ENCODE results near the gene SH3RF3. TPM values are rescaled to one million over a fixed set of nuclear protein-coding genes. Genes with fewer than 3 reads are reported as not detected.

SH3RF3 gene
- total RNA-seq, 1 experiment from 2014 or later, result 1.0 TPM

DNA sequence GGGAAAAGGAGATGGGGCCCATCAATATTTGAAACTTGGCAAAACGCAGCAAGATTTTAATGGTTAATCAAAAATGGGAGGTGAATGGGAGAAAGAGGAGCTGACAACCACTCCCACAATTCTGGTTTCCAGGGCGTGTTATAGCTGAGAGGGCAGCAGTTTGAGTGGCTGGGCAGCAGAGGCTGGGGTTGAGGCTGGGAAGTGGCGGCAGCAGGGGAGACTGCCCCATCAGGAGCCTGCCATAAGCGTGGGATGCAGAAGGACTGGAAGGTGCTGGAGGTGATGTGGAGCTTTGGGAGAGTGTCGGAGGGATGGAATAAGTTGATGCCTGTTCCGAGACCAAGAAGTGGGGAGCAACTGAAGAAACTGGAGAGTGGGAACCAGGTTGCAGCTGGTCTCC is 48.9 kb upstream of the SH3RF3 start (continued):
- TF ChIP-seq, protein P1, sequence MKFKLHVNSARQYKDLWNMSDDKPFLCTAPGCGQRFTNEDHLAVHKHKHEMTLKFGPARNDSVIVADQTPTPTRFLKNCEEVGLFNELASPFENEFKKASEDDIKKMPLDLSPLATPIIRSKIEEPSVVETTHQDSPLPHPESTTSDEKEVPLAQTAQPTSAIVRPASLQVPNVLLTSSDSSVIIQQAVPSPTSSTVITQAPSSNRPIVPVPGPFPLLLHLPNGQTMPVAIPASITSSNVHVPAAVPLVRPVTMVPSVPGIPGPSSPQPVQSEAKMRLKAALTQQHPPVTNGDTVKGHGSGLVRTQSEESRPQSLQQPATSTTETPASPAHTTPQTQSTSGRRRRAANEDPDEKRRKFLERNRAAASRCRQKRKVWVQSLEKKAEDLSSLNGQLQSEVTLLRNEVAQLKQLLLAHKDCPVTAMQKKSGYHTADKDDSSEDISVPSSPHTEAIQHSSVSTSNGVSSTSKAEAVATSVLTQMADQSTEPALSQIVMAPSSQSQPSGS (CRISPR knock-in tag; IDR thresholded peaks at IDR 0.05; ENCODE audit: borderline replicate concordance, low read depth), result no peak
- no peak for TF ChIP-seq TCF7 (CRISPR knock-in tag; IDR thresholded peaks at IDR 0.05; ENCODE audit: low read depth)
- TF ChIP-seq TEAD1 (CRISPR knock-in tag; IDR thresholded peaks at IDR 0.05), result no peak
- TF ChIP-seq, protein P2, sequence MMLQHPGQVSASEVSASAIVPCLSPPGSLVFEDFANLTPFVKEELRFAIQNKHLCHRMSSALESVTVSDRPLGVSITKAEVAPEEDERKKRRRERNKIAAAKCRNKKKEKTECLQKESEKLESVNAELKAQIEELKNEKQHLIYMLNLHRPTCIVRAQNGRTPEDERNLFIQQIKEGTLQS (CRISPR knock-in tag; conservative IDR thresholded peaks at IDR 0.05), result no peak

DNA sequence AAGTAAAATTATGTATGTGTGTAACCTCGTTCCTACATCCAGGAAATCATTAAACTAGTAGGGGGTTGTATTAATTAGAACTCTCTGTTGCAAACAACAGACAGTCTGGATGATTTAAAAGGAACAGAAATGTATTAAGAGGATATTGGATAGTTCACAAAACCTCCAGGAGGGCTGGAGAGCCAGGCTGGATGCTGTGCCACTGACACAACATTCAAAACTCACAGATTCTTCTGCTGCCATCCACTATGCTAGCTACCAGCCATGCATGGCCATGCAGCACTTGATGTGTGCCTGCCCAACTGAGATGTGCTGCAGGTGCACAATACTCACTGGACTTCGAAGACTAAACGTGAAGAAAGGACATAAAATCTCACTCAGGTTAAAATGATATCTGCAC is 48.2 kb upstream of the SH3RF3 start:
- ChIA-PET POLR2A (no interaction called here), CTCF (no interaction called here)
- Mint-ChIP-seq H3K9me3 (peaks cover 13% of the 10 kb centered on the region), H3K27me3 (ENCODE audit: low read depth) (peaks cover 15% of the 10 kb centered on the region), H3K27ac (no peak overlapping the region), H3K4me3 (no peak overlapping the region), H3K4me1 (no peaks in the 10 kb centered on the region), H3K36me3 (no peaks in the 10 kb centered on the region)
- ATAC-seq, result no peak
- DNase-seq (ENCODE audit: low spot score), result no peak
- TF ChIP-seq ZBTB21 (CRISPR knock-in tag; IDR thresholded peaks at IDR 0.05; ENCODE audit: borderline replicate concordance), result no peak
- no peak for TF ChIP-seq FOXJ3 (CRISPR knock-in tag; IDR thresholded peaks at IDR 0.05; ENCODE audit: borderline replicate concordance)
- TF ChIP-seq, protein P3, sequence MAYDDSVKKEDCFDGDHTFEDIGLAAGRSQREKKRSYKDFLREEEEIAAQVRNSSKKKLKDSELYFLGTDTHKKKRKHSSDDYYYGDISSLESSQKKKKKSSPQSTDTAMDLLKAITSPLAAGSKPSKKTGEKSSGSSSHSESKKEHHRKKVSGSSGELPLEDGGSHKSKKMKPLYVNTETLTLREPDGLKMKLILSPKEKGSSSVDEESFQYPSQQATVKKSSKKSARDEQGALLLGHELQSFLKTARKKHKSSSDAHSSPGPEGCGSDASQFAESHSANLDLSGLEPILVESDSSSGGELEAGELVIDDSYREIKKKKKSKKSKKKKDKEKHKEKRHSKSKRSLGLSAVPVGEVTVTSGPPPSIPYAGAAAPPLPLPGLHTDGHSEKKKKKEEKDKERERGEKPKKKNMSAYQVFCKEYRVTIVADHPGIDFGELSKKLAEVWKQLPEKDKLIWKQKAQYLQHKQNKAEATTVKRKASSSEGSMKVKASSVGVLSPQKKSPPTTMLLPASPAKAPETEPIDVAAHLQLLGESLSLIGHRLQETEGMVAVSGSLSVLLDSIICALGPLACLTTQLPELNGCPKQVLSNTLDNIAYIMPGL (CRISPR knock-in tag; IDR thresholded peaks at IDR 0.05), result no peak
- no peak for TF ChIP-seq TP53 (CRISPR knock-in tag; IDR thresholded peaks at IDR 0.05)
- no peak for TF ChIP-seq JUN (CRISPR knock-in tag; IDR thresholded peaks at IDR 0.05)
- TF ChIP-seq, protein P4, sequence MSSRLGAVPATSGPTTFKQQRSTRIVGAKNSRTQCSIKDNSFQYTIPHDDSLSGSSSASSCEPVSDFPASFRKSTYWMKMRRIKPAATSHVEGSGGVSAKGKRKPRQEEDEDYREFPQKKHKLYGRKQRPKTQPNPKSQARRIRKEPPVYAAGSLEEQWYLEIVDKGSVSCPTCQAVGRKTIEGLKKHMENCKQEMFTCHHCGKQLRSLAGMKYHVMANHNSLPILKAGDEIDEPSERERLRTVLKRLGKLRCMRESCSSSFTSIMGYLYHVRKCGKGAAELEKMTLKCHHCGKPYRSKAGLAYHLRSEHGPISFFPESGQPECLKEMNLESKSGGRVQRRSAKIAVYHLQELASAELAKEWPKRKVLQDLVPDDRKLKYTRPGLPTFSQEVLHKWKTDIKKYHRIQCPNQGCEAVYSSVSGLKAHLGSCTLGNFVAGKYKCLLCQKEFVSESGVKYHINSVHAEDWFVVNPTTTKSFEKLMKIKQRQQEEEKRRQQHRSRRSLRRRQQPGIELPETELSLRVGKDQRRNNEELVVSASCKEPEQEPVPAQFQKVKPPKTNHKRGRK (CRISPR knock-in tag; IDR thresholded peaks at IDR 0.05; ENCODE audit: borderline replicate concordance), result no peak
- TF ChIP-seq, protein P5, sequence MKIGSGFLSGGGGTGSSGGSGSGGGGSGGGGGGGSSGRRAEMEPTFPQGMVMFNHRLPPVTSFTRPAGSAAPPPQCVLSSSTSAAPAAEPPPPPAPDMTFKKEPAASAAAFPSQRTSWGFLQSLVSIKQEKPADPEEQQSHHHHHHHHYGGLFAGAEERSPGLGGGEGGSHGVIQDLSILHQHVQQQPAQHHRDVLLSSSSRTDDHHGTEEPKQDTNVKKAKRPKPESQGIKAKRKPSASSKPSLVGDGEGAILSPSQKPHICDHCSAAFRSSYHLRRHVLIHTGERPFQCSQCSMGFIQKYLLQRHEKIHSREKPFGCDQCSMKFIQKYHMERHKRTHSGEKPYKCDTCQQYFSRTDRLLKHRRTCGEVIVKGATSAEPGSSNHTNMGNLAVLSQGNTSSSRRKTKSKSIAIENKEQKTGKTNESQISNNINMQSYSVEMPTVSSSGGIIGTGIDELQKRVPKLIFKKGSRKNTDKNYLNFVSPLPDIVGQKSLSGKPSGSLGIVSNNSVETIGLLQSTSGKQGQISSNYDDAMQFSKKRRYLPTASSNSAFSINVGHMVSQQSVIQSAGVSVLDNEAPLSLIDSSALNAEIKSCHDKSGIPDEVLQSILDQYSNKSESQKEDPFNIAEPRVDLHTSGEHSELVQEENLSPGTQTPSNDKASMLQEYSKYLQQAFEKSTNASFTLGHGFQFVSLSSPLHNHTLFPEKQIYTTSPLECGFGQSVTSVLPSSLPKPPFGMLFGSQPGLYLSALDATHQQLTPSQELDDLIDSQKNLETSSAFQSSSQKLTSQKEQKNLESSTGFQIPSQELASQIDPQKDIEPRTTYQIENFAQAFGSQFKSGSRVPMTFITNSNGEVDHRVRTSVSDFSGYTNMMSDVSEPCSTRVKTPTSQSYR (CRISPR knock-in tag; IDR thresholded peaks at IDR 0.05), result no peak
- TF ChIP-seq, protein P6, sequence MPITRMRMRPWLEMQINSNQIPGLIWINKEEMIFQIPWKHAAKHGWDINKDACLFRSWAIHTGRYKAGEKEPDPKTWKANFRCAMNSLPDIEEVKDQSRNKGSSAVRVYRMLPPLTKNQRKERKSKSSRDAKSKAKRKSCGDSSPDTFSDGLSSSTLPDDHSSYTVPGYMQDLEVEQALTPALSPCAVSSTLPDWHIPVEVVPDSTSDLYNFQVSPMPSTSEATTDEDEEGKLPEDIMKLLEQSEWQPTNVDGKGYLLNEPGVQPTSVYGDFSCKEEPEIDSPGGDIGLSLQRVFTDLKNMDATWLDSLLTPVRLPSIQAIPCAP (CRISPR knock-in tag; IDR thresholded peaks at IDR 0.05), result no peak
- TF ChIP-seq, protein P7, sequence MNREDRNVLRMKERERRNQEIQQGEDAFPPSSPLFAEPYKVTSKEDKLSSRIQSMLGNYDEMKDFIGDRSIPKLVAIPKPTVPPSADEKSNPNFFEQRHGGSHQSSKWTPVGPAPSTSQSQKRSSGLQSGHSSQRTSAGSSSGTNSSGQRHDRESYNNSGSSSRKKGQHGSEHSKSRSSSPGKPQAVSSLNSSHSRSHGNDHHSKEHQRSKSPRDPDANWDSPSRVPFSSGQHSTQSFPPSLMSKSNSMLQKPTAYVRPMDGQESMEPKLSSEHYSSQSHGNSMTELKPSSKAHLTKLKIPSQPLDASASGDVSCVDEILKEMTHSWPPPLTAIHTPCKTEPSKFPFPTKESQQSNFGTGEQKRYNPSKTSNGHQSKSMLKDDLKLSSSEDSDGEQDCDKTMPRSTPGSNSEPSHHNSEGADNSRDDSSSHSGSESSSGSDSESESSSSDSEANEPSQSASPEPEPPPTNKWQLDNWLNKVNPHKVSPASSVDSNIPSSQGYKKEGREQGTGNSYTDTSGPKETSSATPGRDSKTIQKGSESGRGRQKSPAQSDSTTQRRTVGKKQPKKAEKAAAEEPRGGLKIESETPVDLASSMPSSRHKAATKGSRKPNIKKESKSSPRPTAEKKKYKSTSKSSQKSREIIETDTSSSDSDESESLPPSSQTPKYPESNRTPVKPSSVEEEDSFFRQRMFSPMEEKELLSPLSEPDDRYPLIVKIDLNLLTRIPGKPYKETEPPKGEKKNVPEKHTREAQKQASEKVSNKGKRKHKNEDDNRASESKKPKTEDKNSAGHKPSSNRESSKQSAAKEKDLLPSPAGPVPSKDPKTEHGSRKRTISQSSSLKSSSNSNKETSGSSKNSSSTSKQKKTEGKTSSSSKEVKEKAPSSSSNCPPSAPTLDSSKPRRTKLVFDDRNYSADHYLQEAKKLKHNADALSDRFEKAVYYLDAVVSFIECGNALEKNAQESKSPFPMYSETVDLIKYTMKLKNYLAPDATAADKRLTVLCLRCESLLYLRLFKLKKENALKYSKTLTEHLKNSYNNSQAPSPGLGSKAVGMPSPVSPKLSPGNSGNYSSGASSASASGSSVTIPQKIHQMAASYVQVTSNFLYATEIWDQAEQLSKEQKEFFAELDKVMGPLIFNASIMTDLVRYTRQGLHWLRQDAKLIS (CRISPR knock-in tag; IDR thresholded peaks at IDR 0.05; ENCODE audit: borderline replicate concordance), result no peak
- no peak for TF ChIP-seq ZNF416 (CRISPR knock-in tag; IDR thresholded peaks at IDR 0.05)
- TF ChIP-seq, protein P8, sequence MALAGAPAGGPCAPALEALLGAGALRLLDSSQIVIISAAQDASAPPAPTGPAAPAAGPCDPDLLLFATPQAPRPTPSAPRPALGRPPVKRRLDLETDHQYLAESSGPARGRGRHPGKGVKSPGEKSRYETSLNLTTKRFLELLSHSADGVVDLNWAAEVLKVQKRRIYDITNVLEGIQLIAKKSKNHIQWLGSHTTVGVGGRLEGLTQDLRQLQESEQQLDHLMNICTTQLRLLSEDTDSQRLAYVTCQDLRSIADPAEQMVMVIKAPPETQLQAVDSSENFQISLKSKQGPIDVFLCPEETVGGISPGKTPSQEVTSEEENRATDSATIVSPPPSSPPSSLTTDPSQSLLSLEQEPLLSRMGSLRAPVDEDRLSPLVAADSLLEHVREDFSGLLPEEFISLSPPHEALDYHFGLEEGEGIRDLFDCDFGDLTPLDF (CRISPR knock-in tag; IDR thresholded peaks at IDR 0.05), result no peak
- no peak for TF ChIP-seq GABPB1 (CRISPR knock-in tag; IDR thresholded peaks at IDR 0.05)
- no peak for TF ChIP-seq ZNF423 (CRISPR knock-in tag; IDR thresholded peaks at IDR 0.05)
- no peak for TF ChIP-seq KAT7 (CRISPR knock-in tag; IDR thresholded peaks at IDR 0.05; ENCODE audit: borderline replicate concordance)
- TF ChIP-seq, protein P9, sequence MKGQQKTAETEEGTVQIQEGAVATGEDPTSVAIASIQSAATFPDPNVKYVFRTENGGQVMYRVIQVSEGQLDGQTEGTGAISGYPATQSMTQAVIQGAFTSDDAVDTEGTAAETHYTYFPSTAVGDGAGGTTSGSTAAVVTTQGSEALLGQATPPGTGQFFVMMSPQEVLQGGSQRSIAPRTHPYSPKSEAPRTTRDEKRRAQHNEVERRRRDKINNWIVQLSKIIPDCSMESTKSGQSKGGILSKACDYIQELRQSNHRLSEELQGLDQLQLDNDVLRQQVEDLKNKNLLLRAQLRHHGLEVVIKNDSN (CRISPR knock-in tag; IDR thresholded peaks at IDR 0.05), result no peak

Data from WTC11 (cell line).